A549 (cell line): ENCODE results near the gene HS6ST3. TPM values are rescaled to one million over a fixed set of nuclear protein-coding genes. Genes with fewer than 3 reads are reported as not detected.

ENCODE experiments used
- ATAC-seq, 2 experiments: fragments of 200-7000 bp in 1 of 2; fragments of >200 bp in 1 of 2; cut with Nextera tagmentation in 1 of 2; cut with Tn5 transposase in 1 of 2; 3 replicates each; pipeline versions ENCODE4 v1.8.0 to v1.9.1; 2018 to 2020; ENCODE audit warnings: mild to moderate bottlenecking in 1 of 2, moderate library complexity in 1 of 2
- CTCF ChIA-PET: fragments of 300-600 bp; sonication (Branson Sonifier 250); formaldehyde crosslinking; extraction: SDS; loops from one replicate; lab custom pipeline; 2021; ENCODE audit warnings: antibody characterized with exemption, inconsistent platforms; lab: Yijun Ruan, JAX
- POLR2A ChIA-PET: fragments of 350-600 bp; formaldehyde crosslinking; extraction: SDS; loops from one replicate; lab custom pipeline; 2021; ENCODE audit warnings: antibody characterized with exemption, inconsistent platforms; lab: Yijun Ruan, JAX
- DNase-seq, 2 experiments: peaks; one replicate each; pipeline versions ENCODE4 v3.0.0 to v3.0.0-alpha.2; 2011 to 2016; ENCODE audit warnings: low read depth in 1 of 2, low spot score in 1 of 2
- FAIRE-seq: peaks from 2 replicates; lab custom pipeline; 2011; peaks lifted over from hg19 to GRCh38; lab: Jason Lieb, UNC
- H3K27ac ChIP-seq, 2 experiments: fragments of >200 bp; sonication (Bioruptor Twin); formaldehyde crosslinking; 3 replicates each; pipeline ENCODE4 v1.5.1; 2016 to 2017
- H3K4me1 ChIP-seq: fragments of >200 bp; sonication (Bioruptor Twin); formaldehyde crosslinking; 3 replicates; pipeline ENCODE4 v1.6.1; 2016
- H3K4me2 ChIP-seq: fragments of >200 bp; sonication (Bioruptor Twin); formaldehyde crosslinking; 3 replicates; pipeline ENCODE4 v1.6.1; 2016
- H3K4me3 ChIP-seq: fragments of >200 bp; sonication (Bioruptor Twin); formaldehyde crosslinking; 3 replicates; pipeline ENCODE4 v1.5.1; 2016
- H3K9me3 ChIP-seq: fragments of >200 bp; sonication (Bioruptor Twin); formaldehyde crosslinking; 3 replicates; pipeline ENCODE4 v1.6.1; 2016
- ATOH8 ChIP-seq: fragments of 250-450 bp; sonication (Bioruptor Pico); IDR thresholded peaks from 2 replicates; pipeline ENCODE4 v1.5.0; 2020; ENCODE audit warnings: low read depth, mild to moderate bottlenecking, moderate library complexity
- BCL3 ChIP-seq: fragments of >200 bp; sonication (Bioruptor Twin); formaldehyde crosslinking; IDR thresholded peaks from 3 replicates; pipeline ENCODE4 v1.6.1; 2016
- CEBPB ChIP-seq, 2 experiments: fragments of >200 bp in 1 of 2; sonication (Bioruptor Twin) in 1 of 2; formaldehyde crosslinking in 1 of 2; IDR thresholded peaks; 2 replicates each; pipeline ENCODE4 v1.6.1; 2012 to 2016
- ELK1 ChIP-seq: fragments of 150-350 bp; IDR thresholded peaks from 2 replicates; pipeline ENCODE4 v1.6.1; 2014; ENCODE audit warnings: low read depth, mild to moderate bottlenecking, low read length
- FOSB ChIP-seq: fragments of 250-450 bp; sonication (Bioruptor Pico); IDR thresholded peaks from 2 replicates; pipeline ENCODE4 v1.5.0; 2020; ENCODE audit warnings: mild to moderate bottlenecking, moderate library complexity
- FOSL2 ChIP-seq, 2 experiments: fragments of 450-650 bp in 1 of 2; fragments of >200 bp in 1 of 2; sonication (Bioruptor Twin) in 1 of 2; formaldehyde crosslinking; IDR thresholded peaks; 2 replicates each; pipeline versions ENCODE4 v1.5.0 to v1.6.1; 2016 to 2020; ENCODE audit warnings: mild to moderate bottlenecking in 1 of 2, moderate library complexity in 1 of 2
- GATA3 ChIP-seq: IDR thresholded peaks from 2 replicates; pipeline ENCODE4 v1.6.1; 2012; ENCODE audit warnings: borderline replicate concordance
- HMGXB4 ChIP-seq: fragments of 250-450 bp; sonication (Bioruptor Pico); IDR thresholded peaks from 2 replicates; pipeline ENCODE4 v1.5.0; 2021; ENCODE audit warnings: mild to moderate bottlenecking, moderate library complexity, borderline replicate concordance
- JUN ChIP-seq, 2 experiments: fragments of >200 bp; sonication (Bioruptor Twin); formaldehyde crosslinking; IDR thresholded peaks; 2 replicates in 1 of 2; 3 replicates in 1 of 2; pipeline ENCODE4 v1.6.1; 2016 to 2017
- KDM5A ChIP-seq: fragments of 200-600 bp; sonication (generic); IDR thresholded peaks from 2 replicates; pipeline ENCODE4 v1.6.1; 2016; ENCODE audit warnings: antibody characterized with exemption, mild to moderate bottlenecking
- NFE2L2 ChIP-seq: fragments of 150-350 bp; conservative IDR thresholded peaks from 2 replicates; pipeline ENCODE4 v1.6.1; 2014; ENCODE audit warnings: low read length
- PBX3 ChIP-seq: IDR thresholded peaks from 2 replicates; pipeline ENCODE4 v1.6.1; 2012
- RCOR1 ChIP-seq: fragments of 150-350 bp; IDR thresholded peaks from 2 replicates; pipeline ENCODE4 v1.6.1; 2014; ENCODE audit warnings: antibody characterized with exemption, low read length, low read depth
- REST ChIP-seq: fragments of 200-600 bp; sonication (generic); IDR thresholded peaks from 2 replicates; pipeline ENCODE4 v1.6.1; 2016; ENCODE audit warnings: antibody characterized with exemption, mild to moderate bottlenecking, moderate library complexity
- SMC3 ChIP-seq: fragments of >200 bp; sonication (Bioruptor Twin); formaldehyde crosslinking; IDR thresholded peaks from 3 replicates; pipeline ENCODE4 v1.6.1; 2018; ENCODE audit warnings: inconsistent platforms
- SREBF2 ChIP-seq: fragments of 450-650 bp; IDR thresholded peaks from 2 replicates; pipeline ENCODE4 v1.6.1; 2014; ENCODE audit warnings: mild to moderate bottlenecking, moderate library complexity
- ZC3H11A ChIP-seq: fragments of 450-650 bp; IDR thresholded peaks from 2 replicates; pipeline ENCODE4 v1.6.1; 2014; ENCODE audit warnings: antibody characterized with exemption, mild to moderate bottlenecking
- ZFP36 ChIP-seq: fragments of 450-650 bp; IDR thresholded peaks from 2 replicates; pipeline ENCODE4 v1.6.1; 2014; ENCODE audit warnings: borderline replicate concordance; ENCODE audit not compliant: partially characterized antibody
- ZSCAN20 ChIP-seq: fragments of 250-450 bp; sonication (Bioruptor Pico); IDR thresholded peaks from 2 replicates; pipeline ENCODE4 v1.8.0; 2022; ENCODE audit warnings: mild to moderate bottlenecking, moderate library complexity
- WGBS: methylation state at CpG from one replicate; pipeline ENCODE4 v1.1.6; 2017; ENCODE audit errors: missing lambda C conversion rate; 5-methylcytosine and 5-hydroxymethylcytosine counted together
- polyA plus RNA-seq, 4 experiments: library from polyadenylated mRNA; depleted of rRNA in 3 of 4; stranded (reverse); fragments of >200 nt; fragmentation: RNase III in 1 of 4; extraction: RNeasy Plus Mini Kit Qiagen cat#74134 plus additional on column Dnase treatment in 1 of 4; gene quantifications; 2 replicates in 3 of 4; 3 replicates in 1 of 4; pipeline ENCODE4 v1.2.3, GENCODE V29; 2011 to 2017

HS6ST3 gene
- polyA plus RNA-seq, 2 of the 4 experiments (the other 2 are of a cell fraction), result not detected

- no peak for TF ChIP-seq PBX3
Observed at GRCh38 chr13:96500953-96501352, 411.0 kb downstream of the HS6ST3 start (continued).

- FAIRE-seq (no peak), DNase-seq (no peak), ATAC-seq (no peak)
- H3K4me3 ChIP-seq, result no peak overlapping the region
- H3K4me1 ChIP-seq, result no peaks in the 10 kb centered on the region
- POLR2A ChIA-PET, result no interaction called here
- 55% methylated on average over 1 of the region's 1 CpG for WGBS
- CTCF ChIA-PET, result no interaction called here
- H3K4me2 ChIP-seq, result no peak overlapping the region
- TF ChIP-seq BCL3 (no peak), NFE2L2 (no peak), SMC3 (no peak), HMGXB4 (CRISPR knock-in tag) (no peak), CEBPB (IDR thresholded peaks at IDR 0.05) (no peak), JUN (IDR thresholded peaks at IDR 0.05) (no peak), ZC3H11A (no peak), ELK1 (no peak), SREBF2 (no peak), REST (no peak), ZSCAN20 (no peak), KDM5A (no peak), ZFP36 (no peak), GATA3 (no peak), ATOH8 (CRISPR knock-in tag) (no peak), FOSB (no peak), FOSL2 (IDR thresholded peaks at IDR 0.05) (no peak), FOSL2 (CRISPR knock-in tag; IDR thresholded peaks at IDR 0.05) (no peak), PBX3 (no peak), RCOR1 (no peak)
- H3K9me3 ChIP-seq, result no peaks in the 10 kb centered on the region
- H3K27ac ChIP-seq, result no peak overlapping the region
Observed at GRCh38 chr13:96503481-96503880, 413.6 kb downstream of the HS6ST3 start.
